GM19397 (cell line): ENCODE data around the gene LCE4A.

Source experiments
- ATAC-seq: cut with Tn5 transposase; IDR thresholded peaks from one replicate; pipeline ENCODE4 v1.9.1; 2021; ENCODE audit warnings: mild to moderate bottlenecking, moderate library complexity; ENCODE audit not compliant: unreplicated experiment

LCE4A gene

GRCh38 chr1:152745289-152745704 lies 37.3 kb downstream of the LCE4A start:
- no peak for ATAC-seq

- ATAC-seq, result no peak
Observed at GRCh38 chr1:152745765-152746444, 37.9 kb downstream of the LCE4A start.

GRCh38 chr1:152747831-152748230 lies 39.9 kb downstream of the LCE4A start:
- ATAC-seq, result no peak

- ATAC-seq, result no peak
Observed at GRCh38 chr1:152752225-152752624, 44.3 kb downstream of the LCE4A start.

GRCh38 chr1:152753586-152753985 lies 45.6 kb downstream of the LCE4A start:
- no peak for ATAC-seq

GRCh38 chr1:152756872-152757271 lies 48.9 kb downstream of the LCE4A start:
- no peak for ATAC-seq

GRCh38 chr1:152757747-152758146 lies 49.8 kb downstream of the LCE4A start, which contains the start of gene KPRP:
Gene KPRP, plus strand, starts transcription at chr1:152758025. Its CDS starts 1,564 bp downstream, at chr1:152759589.
- ATAC-seq, result no peak

GRCh38 chr1:152758636-152759035 lies 50.7 kb downstream of the LCE4A start:
- ATAC-seq, result no peak
